GF-D8 (cell line): ENCODE data around the gene PAX7.
"Not testable (repeated sequence)": the region's sequence is repeated elsewhere in the genome, so short reads cannot be mapped to it uniquely, and the experiment has no call there.

Experiments
- DNase-seq: peaks from one replicate; lab custom pipeline; 2025; lab: John Stamatoyannopoulos, UW

The PAX7 gene

GRCh38 chr1:18630511-18631495 lies at the start of gene PAX7:
Gene PAX7 (plus strand): TSS chr1:18630846. CDS start chr1:18631604, 758 bp downstream.
- DNase-seq = no peak

DNA sequence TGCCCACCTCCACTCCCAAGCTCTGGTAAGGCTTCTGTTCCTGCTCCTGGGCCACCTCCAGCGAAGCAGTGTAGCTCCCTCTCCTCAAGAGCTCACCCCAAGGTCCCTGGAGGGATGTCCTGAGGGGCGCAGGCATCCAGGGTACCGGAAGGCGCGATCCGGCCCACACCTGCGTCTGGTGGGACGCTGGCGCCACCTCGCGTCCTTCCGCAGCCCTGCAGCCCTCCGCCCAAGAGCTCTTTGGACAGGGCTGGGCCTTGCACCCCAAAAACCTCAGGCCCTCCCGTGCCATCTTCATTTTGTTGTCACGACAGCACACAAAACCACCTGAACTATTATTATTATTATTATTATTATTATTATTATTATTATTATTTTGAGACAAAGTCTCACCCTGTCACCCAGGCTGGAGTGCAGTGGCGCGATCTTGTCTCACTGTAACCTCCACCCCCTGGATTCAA lies 49.2 kb upstream of the PAX7 start:
- no peak for DNase-seq

DNA sequence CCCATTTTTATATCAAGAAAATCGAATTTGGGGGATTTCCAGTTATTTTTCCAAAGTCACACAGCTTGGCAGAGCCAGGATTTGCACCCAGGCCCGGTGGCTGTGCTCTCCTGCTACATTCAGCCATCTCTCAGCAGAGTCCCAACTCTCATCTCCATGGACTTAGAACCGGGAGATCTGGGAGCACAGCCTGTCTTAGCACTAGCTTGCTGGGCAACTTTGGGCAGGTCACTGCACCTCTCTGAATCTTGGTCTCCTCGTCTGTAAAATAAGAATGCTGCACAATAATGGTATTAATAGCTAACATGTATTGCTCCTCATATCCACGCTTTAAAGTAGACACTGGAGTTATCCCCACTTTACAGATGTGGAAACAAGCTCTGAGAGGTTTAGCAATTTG lies 47.8 kb upstream of the PAX7 start:
- DNase-seq = no peak

GRCh38 chr1:18583326-18583941 lies 47.2 kb upstream of the PAX7 start:
- DNase-seq = no peak

DNA sequence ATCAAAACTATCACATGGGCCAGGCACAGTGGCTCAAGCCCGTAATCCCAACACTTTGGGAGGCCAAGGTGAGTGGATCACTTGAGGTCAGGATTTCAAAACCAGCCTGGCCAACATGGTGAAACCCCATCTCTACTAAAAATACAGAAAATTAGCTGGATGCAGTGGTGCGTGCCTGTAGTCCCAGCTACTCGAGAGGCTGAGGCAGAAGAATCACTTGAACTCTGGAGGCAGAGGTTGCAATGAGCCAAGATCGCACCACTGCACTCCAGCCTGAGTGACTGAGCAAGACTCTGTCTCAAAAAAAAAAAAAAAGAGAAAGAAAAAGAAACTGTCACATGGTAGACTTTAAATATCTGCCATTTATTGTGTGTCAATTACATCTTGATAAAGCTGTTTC lies 44.6 kb upstream of the PAX7 start:
- not testable (repeated sequence) for DNase-seq

GRCh38 chr1:18588093-18588492 lies 42.6 kb upstream of the PAX7 start:
- DNase-seq = no peak

- no peak for DNase-seq
Measured at GRCh38 chr1:18592368-18592767, 38.3 kb upstream of the PAX7 start.

DNA sequence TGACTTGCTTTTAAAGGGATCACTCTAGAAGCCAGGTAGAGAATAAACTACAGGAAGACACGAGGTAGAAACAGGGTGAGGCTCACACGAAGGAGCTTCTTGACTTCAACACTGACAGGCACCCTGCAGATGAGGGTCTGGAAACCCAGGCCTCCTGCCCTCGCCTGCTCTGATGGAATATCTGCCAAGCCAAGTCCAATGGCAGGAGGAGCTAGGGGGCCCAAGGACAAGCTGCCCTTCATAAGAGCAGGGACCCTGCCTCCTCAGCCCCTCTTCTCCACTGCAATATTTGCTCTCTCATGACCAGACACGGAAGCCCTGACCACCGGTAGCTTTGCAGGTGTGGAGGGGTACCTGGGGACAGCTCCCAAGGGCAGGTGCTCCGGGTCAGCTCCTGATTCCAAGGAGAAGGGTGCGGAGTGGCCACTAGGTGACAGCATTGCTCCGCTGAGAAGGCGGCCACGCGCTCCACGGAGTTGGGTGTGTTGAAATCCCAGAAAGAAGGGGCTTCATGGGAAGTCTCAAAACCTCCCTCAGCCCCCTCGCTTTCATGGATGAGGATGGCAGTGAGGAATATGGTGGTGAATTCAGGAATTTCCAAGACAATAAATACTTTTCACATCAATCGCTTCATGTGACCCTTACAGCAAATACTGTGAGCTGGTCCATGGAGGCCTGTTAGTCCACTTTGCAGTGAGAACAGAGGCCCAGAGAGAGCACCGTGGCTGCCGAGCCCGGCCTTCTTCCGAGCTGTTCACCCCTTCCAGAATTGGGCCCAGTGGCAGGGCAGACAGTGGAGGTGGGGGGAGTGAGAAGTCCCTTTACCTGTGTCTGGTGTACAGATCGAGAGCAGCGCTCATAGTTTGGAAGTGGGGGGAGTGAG lies 33.2 kb upstream of the PAX7 start:
- DNase-seq = no peak

DNA sequence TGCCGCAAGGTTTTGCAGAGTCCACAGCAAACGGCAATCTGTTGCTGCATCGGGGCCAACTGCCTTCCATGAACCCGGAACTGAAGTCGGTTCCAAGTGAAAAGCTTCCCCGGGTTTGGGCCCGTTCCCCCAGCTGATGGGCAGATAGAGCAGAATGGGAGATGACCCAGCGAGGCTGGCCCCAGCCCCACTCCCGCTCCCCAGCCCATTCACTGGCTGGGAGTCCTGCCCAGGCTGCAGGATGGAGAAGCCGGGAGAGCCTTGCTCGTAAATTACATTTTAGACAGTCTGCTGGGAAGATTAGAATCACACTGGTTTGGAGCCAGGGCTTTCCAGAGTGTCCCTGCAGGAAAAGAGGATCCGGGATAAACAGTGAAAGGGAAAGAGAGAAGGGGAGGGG lies 31.6 kb upstream of the PAX7 start:
- no peak for DNase-seq

DNA sequence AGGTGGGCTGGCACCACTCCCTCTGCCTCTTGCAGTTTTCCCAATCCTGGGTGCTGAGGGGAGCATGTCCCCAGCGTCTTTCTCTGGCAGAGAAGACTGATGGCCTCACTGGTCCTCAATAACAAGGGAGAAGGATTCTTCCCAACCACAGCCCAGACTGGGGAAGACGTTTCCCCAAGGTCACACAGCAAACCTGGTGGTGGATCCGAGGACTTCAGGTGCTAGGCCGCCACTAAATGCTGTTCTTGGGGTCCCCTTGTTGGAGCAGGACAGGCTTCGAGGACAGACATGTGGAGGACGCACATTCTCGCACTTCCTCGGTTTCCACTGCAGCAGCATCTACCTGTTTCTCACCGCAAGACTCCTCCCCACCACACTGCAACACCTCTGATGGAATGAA lies 30.9 kb upstream of the PAX7 start:
- no peak for DNase-seq

DNA sequence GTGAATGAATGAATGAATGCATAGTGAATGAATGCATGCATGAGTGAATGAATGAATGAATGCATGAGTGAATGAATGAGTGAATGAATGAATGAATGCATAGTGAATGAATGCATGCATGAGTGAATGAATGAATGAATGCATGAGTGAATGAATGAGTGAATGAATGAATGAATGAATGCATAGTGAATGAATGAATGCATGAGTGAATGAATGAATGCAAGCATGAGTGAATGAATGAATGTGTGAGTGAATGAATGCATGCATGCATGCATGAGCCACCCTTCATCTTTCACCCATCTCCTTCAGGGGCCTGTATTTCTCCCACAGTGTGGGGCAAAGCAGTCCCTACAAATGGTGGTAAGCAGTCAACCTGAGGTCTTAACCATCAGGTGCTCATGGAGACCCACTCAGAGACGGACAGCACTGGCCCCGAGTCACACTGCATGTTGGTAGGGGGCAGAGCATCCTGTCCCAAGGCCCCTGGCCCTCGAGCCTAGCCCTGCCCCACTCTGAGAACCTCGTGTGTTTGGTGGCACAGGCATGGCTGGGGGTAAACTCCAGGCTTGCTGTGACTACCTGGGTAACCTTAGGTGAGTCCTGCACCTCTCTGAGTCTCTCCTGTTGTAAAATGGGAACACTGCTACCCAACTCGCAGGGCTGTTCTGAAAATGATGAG lies 28.0 kb upstream of the PAX7 start:
- no peak for DNase-seq

- no peak for DNase-seq
Measured at GRCh38 chr1:18603212-18603852, 27.3 kb upstream of the PAX7 start.

DNA sequence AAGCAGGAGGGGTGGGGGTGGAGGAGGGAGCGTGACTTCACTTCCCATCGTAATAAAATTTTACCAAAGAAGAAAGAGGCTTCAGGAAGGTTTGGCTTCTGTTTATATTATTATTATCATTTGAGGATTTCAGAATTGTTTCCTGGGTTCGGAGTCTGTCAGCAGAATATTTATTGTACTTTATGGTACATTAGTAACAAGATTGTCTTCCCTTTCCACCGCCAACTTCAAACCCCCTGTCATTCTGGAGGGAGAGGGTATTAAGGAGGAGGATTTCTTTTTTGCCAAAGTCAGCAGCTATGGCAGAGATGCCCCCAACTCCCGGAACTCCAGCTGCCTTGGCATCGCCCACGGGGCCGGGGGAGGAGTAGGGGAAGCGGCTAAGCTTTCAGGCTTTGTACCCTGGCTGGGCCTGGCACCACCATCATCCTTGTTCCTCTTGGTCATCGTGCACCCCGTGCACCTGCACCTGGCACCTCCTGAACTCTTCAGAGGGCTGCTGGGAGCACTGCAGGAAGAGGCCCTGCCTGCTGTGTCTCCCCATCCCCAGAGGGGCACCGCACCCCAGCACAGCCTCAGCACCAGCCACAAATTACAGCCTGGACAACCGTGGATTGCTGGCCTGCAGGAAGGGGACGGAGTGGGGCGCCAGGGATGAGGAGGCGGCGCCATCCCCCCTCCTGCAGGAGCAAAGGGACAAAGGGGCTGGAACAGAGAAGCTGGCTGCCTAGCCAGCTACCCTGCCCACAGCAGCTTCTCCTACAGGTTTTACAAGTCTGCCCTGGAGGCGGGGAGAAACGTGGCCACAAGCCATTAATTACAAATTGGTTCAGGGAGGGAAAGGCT lies 24.0 kb upstream of the PAX7 start:
- DNase-seq = no peak

DNA sequence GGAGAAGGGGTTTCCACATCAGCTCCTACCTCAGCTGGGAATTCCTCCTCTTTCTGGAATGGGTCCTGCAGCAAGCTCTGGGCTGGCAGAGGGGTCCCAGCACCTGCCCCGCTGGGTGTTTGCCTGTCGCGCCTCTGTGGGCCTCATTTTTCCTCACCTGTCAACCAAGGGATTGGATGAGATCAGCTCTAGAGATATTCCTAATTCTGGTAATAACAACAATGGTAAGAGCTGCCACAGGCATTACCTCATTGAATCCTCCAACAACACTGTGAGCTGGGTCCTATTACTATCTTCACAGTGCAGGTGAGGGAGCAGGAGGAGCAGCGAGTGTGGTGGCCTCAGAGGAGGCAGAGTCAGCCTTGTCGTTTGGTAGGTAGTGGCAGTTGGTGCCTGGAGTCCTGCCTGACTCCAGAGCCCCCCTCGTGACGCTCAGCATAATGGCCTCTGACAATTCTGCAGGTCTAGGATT lies 23.3 kb upstream of the PAX7 start:
- DNase-seq = no peak

- DNase-seq = no peak
Measured at GRCh38 chr1:18608534-18608933, 22.1 kb upstream of the PAX7 start.

DNA sequence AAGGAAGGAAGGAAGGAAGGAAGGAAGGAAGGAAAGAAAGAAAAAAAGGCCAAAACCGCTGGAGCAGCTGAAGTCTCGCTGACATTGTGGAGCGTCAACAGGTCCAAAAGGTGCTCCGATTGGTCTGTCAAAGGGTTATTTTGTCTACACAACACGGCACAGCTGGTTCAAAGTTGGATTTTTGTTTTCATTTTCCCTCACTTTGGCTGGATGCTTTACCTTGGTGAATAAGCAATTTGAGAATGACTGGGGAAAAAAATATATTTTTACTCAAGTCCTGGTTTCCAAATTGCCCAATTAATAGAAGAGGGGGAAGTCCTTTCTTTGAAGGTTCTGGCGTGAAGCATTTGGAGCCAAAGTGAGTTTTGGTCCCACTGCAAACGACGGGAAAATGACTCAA lies 19.3 kb upstream of the PAX7 start:
- DNase-seq = no peak

DNA sequence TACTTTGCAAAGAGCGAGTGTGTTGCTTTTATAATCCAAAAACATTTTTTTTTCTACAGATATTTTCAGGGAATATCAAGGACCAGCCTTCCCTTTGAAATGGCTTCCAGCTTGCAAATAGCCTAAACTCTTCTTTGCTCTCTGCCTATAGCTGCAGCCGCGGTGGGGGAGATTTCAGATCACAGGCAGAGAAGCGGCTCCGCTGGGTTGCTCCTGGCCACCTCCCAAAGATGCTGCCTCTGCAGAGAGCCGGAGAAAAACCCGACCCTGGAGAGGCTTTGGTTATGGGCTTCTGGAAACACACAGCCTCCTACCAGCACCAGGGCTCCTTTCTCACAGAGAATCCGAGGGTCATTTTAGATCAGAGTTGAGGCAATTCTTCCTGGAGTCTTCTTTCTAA lies 18.6 kb upstream of the PAX7 start:
- no peak for DNase-seq

DNA sequence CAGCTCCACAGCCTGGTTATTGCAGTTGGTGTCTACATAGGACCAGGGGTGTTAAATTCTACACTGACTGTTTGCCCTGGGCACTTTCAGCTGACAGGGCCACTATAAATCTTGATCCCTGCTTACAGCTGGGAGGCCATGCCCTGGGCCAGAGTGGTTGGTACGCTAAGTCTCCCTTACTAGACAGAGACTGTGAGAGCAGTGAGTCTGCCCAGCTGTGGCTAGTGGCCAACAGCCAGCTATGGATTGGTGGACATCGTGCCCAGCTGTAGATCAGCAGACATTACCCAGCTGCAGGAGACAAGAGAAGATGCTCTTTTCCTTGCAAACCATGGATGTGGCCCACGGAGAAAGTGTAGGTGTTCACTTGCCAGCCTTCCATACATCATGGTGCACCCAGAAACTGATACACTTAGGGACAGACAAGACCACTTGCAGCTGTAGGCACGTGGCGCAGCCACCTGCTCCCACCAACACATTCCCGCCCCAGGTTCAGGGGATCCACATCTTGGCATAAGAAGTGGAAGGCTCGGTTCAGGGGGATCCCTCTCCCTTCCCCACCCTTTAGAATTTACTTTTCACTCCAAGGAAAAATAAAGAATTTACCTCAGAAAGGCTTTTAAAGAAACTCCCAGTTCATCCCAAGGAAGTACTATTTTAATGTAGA lies 16.4 kb upstream of the PAX7 start:
- DNase-seq = no peak
